Heart left ventricle (tissue), 16 donors: Measurements from ENCODE around the gene PRG2. TPM values are rescaled to one million over a fixed set of nuclear protein-coding genes. Genes with fewer than 3 reads are reported as not detected.

Experiments
- ATAC-seq, 4 donors: fragments of 200-7000 bp; cut with Tn5 transposase; one replicate each; pipeline ENCODE4 v1.9.1; 2020 to 2022; ENCODE audit warnings: moderate library complexity in 4 of 4, mild to moderate bottlenecking in 3 of 4, moderate number of reproducible peaks in 1 of 4
- DNase-seq, 5 donors: peaks; one replicate each; pipeline ENCODE4 v3.0.0-alpha.2; 2020
- H3K27ac ChIP-seq, 12 donors: fragments of 200-600 bp; sonication (generic) in 4 of 12; one replicate each; pipeline versions ENCODE4 v1.5.0 to v1.8.0; 2016 to 2022; ENCODE audit warnings: mild to moderate bottlenecking in 2 of 12
- H3K27me3 ChIP-seq, 9 donors: fragments of 200-600 bp; sonication (generic) in 2 of 9; one replicate each; pipeline versions ENCODE4 v1.5.1 to v1.8.0; 2016 to 2022; ENCODE audit warnings: mild to moderate bottlenecking in 3 of 9
- H3K36me3 ChIP-seq, 9 donors: fragments of 200-600 bp; sonication (generic) in 2 of 9; one replicate each; pipeline versions ENCODE4 v1.5.0 to v1.8.0; 2018 to 2022; ENCODE audit warnings: mild to moderate bottlenecking in 2 of 9
- H3K4me1 ChIP-seq, 12 donors: fragments of 200-600 bp; sonication (generic) in 4 of 12; one replicate each; pipeline versions ENCODE4 v1.5.0 to v1.8.0; 2016 to 2022; ENCODE audit warnings: mild to moderate bottlenecking in 3 of 12
- H3K4me3 ChIP-seq, 12 donors: fragments of 200-600 bp; sonication (generic) in 4 of 12; one replicate each; pipeline versions ENCODE4 v1.5.0 to v1.8.0; 2017 to 2022; ENCODE audit warnings: mild to moderate bottlenecking in 9 of 12, moderate library complexity in 4 of 12
- H3K9me3 ChIP-seq, 12 donors: fragments of 200-600 bp; sonication (generic) in 4 of 12; one replicate each; pipeline versions ENCODE4 v1.5.0 to v1.8.0; 2016 to 2022; ENCODE audit warnings: mild to moderate bottlenecking in 1 of 12
- POLR2A ChIP-seq, 2 donors: fragments of 450-650 bp; IDR thresholded peaks; one replicate each; pipeline ENCODE4 v1.6.1; 2017; ENCODE audit warnings: antibody characterized with exemption in 2 of 2, mild to moderate bottlenecking in 2 of 2, moderate library complexity in 2 of 2
- WGBS, 4 donors: extraction: QIAGEN DNeasy Blood & Tissue Kit in 2 of 4; methylation state at CpG; one replicate each; pipeline versions ENCODE4 v1.1.5 to v1.1.7; 2013 to 2018; 5-methylcytosine and 5-hydroxymethylcytosine counted together
- intact Hi-C, 10 donors: fragments of 100-400 bp; cut with DNase I; formaldehyde crosslinking; loops; one replicate each; pipeline versions ENCODE4 v1.11.1 to v1.14.2; 2022
- polyA plus RNA-seq, 2 donors: library from polyadenylated mRNA; stranded (reverse); fragments of 200-250 nt; gene quantifications; one replicate each; pipeline ENCODE4 v1.2.3, GENCODE V29; 2013
- total RNA-seq, 9 donors: library from RNA; depleted of rRNA in 2 of 9; stranded (reverse); fragments of >200 nt in 2 of 9; fragmentation: NEBNext Ultra II Directional in 3 of 9; extraction: Animal tissue kit (Norgen Biotek cat#: 25700) in 3 of 9; gene quantifications; one replicate each; pipeline versions ENCODE4 v1.1.0 to v1.2.4, GENCODE V29; 2016 to 2023
- TF ChIP-seq, protein P1 (sequence below), 12 donors: fragments of 200-600 bp; sonication (generic) in 4 of 12; IDR thresholded peaks; one replicate each; pipeline versions ENCODE4 v1.5.0 to v1.8.0; 2018 to 2022; ENCODE audit warnings: antibody characterized with exemption in 12 of 12, mild to moderate bottlenecking in 5 of 12
- donor health status: ischemic (EF 13 %, LVEDD 7.1; RV severe dilation, severe dysfunction).
- donor health status: healthy with polysubstance abuse.
- donor health status: DM: no; HTN: yes; CAD: no.
- donor health status: DM: no; HTN: no; CAD: no.
- donor health status: ischemic (EF 25% LVEDD 6.9; RV normal size, moderate dysfunction).
- donor health status: ischemic (EF 25% LVEDD 5.7; RV mildly dilated, moderate dysfunction).
- donor health status: healthy.
- donor health status: DM: yes; HTN: yes; CAD: no.
- donor health status: ischemic (EF 35%, LVEDD 5.7; RV mildly dilated, moderate dysfunction).
- donor health status: nonischemic (EF 11% LVEDD 7.7; RV severe dilation, severe dysfunction).
- donor health status: DM: yes; HTN: yes; CAD: no.
- donor health status: PGD.
- donor health status: ischemic (EF 29% LVEDD 5.4; RV normal size, mild dysfunction).
- donor health status: nonischemic (EF 23%, LVEDD 6.1; RV moderate dilation, normal function).

PRG2 gene
- total and polyA plus RNA-seq, 11 donors: 0.04 to 0.27 (median 0.20) TPM; not detected in 6

DNA sequence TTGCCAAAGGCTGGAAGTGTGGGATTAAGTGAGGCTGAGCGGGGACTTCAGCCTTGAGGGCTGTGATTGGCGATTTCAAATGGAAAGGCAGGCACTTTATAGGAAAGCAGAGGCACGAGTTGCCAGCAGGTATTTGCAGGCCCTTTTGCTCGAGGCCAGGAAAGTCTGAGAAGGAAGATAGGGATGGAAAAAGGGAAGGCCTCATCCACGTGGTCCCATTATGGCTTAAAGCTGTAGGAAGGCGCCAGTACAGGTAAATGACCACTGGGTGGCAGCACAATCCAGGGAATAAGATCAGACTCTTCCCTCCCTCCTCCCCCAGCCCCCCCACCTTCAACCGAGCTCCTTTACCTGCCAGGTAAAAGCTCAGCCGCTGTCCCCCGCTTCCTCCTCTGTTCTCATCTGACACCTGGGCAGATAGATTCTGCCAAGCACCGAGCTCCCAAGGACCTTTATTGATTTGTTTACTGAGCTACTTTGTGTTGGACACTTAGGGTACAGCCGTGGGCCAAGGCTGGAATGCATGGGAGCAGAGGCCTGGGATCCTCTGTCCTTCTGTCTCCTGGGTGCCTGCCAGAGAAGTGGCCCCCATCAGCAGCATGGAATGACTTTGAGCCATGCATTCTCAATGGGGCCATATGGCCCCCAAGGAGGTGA, 44.8 kb downstream of the PRG2 start:
- DNase-seq (peak; percentile 55 to 71 (median 62)), ATAC-seq (peak; percentile 61 to 82 (median 76))
- Histone ChIP-seq H3K27me3 (no peaks in the 10 kb centered on the region), H3K4me3 (no peak overlapping the region), H3K36me3 (no peaks in the 10 kb centered on the region), H3K9me3 (no peaks in the 10 kb centered on the region), H3K4me1 (peaks cover 0 to 10% (median 4%) of the 10 kb centered on the region in 12 donors), H3K27ac (no peak overlapping the region)
- WGBS, 4 donors: 17 to 27% (median 19%) methylated on average over 11 of the region's 11 CpGs
- TF ChIP-seq POLR2A (IDR thresholded peaks at IDR 0.05): no peak
- TF ChIP-seq, protein P1, sequence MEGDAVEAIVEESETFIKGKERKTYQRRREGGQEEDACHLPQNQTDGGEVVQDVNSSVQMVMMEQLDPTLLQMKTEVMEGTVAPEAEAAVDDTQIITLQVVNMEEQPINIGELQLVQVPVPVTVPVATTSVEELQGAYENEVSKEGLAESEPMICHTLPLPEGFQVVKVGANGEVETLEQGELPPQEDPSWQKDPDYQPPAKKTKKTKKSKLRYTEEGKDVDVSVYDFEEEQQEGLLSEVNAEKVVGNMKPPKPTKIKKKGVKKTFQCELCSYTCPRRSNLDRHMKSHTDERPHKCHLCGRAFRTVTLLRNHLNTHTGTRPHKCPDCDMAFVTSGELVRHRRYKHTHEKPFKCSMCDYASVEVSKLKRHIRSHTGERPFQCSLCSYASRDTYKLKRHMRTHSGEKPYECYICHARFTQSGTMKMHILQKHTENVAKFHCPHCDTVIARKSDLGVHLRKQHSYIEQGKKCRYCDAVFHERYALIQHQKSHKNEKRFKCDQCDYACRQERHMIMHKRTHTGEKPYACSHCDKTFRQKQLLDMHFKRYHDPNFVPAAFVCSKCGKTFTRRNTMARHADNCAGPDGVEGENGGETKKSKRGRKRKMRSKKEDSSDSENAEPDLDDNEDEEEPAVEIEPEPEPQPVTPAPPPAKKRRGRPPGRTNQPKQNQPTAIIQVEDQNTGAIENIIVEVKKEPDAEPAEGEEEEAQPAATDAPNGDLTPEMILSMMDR (IDR thresholded peaks at IDR 0.05): peak; percentile 78 to 89 (median 82)
- intact Hi-C loops: loop anchor here (2.0 to 10.0 kb wide), 17 partner anchors 62 to 1169 kb away; partner anchors contain the start of genes YPEL4 (in 4 of the 10), SLC43A3 (in 2 of the 10) and SLC43A1 (in 1 of the 10)

DNA sequence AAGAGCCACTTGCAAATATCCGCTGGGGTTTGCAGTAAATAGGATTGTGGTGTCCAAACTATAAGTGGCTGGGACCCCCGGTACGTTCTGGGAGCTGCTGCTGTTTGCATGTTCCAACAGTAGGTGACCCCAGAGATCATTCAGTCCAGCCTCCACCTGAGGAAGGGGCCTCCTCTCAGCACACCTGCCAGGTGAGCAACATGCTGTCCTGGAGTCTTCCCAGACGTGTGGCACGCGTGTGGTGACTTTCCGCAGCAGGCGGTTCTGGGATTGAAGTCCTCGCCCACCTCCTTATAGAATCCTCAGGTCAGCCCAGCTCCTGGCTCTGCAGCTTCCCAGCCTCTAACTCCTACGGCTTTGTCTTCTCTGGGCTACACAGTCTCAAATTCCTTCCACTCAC, 45.6 kb downstream of the PRG2 start:
- no peak overlapping the region for H3K4me3 ChIP-seq
- H3K27ac ChIP-seq: no peak overlapping the region
- ATAC-seq (no peak), DNase-seq (peak in 1 of 5 donors; percentile 40)
- no peaks in the 10 kb centered on the region for H3K27me3 ChIP-seq
- H3K36me3 ChIP-seq: no peaks in the 10 kb centered on the region
- H3K9me3 ChIP-seq: no peaks in the 10 kb centered on the region
- no peak for TF ChIP-seq POLR2A (IDR thresholded peaks at IDR 0.05)
- TF ChIP-seq, protein P1 (IDR thresholded peaks at IDR 0.05): no peak
- WGBS, 4 donors: 91 to 95% (median 94%) methylated on average over 10 of the region's 10 CpGs
- H3K4me1 ChIP-seq: peaks cover 0 to 8% (median 3%) of the 10 kb centered on the region in 12 donors
- intact Hi-C loops: loop anchor here (2.0 to 10.0 kb wide), 16 partner anchors 62 to 1170 kb away; partner anchors contain the start of genes YPEL4 (in 4 of the 10), SLC43A3 (in 2 of the 10) and SLC43A1 (in 1 of the 10)

DNA sequence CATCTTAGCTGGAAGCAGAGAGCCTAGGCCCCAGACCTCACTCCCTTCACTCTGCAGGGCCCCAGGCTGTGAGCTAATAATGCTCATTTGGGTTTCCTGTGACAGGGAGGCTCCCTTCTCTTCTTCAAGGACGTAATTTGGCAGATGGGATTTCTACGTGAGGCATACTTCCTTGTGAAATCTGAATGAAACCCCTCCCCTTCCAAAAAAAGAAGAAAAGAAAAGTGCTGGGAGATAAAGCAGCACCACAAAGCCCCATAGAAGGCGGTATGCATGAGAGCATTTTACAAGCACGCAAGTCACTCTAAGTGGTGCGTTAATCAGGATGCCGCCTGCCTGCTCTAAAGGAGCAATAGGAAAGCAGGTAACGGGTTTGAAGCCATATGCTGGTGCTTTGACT, 46.6 kb downstream of the PRG2 start:
- Histone ChIP-seq H3K9me3 (no peaks in the 10 kb centered on the region), H3K4me1 (peaks cover 0 to 3% (median 0%) of the 10 kb centered on the region in 12 donors), H3K27ac (no peak overlapping the region), H3K4me3 (no peak overlapping the region), H3K27me3 (no peaks in the 10 kb centered on the region), H3K36me3 (no peaks in the 10 kb centered on the region)
- WGBS, 4 donors: 65 to 81% (median 70%) methylated on average over 7 of the region's 7 CpGs
- TF ChIP-seq POLR2A (IDR thresholded peaks at IDR 0.05): no peak
- TF ChIP-seq, protein P1 (IDR thresholded peaks at IDR 0.05): no peak
- intact Hi-C loops: loop anchor here in 9 of 10 donors (2.0 to 10.0 kb wide), 8 partner anchors 111 to 1171 kb away; partner anchors contain the start of genes YPEL4 (in 3 of the 9) and SLC43A1 (in 1 of the 9)
- DNase-seq (no peak), ATAC-seq (no peak)

DNA sequence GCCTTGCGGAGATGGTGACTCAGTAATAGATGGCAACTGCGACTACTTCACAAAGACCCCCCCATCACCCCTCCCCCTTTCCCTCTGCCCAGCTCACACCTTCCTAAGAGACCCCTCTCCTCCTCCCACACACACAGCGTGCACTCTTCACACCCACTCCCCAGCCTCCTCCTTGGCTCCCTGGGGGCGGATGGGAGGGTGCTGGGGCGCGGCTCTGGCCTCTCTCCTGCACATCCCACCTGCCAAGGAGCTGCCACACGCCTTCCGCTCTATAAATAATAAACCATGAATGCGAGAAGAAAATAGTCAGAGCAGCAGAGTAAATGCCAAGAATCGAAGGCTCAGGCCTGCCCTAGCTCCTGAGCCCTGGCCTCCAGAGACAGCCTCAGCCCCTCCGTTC, 47.7 kb downstream of the PRG2 start:
- peaks cover 0 to 3% (median 0%) of the 10 kb centered on the region in 12 donors for H3K4me1 ChIP-seq
- no peak for TF ChIP-seq POLR2A (IDR thresholded peaks at IDR 0.05)
- TF ChIP-seq, protein P1 (IDR thresholded peaks at IDR 0.05): no peak
- no peaks in the 10 kb centered on the region for H3K9me3 ChIP-seq
- H3K4me3 ChIP-seq: no peak overlapping the region
- H3K27ac ChIP-seq: no peak overlapping the region
- intact Hi-C loops: loop anchor here in 9 of 10 donors (5.0 to 10.0 kb wide), 7 partner anchors 112 to 1172 kb away; partner anchors contain the start of genes YPEL4 (in 3 of the 9) and SLC43A1 (in 1 of the 9)
- no peak for DNase-seq
- H3K36me3 ChIP-seq: no peaks in the 10 kb centered on the region
- no peak for ATAC-seq
- H3K27me3 ChIP-seq: no peaks in the 10 kb centered on the region
- 78 to 86% (median 80%) methylated on average over 11 of the region's 11 CpGs for WGBS, 4 donors
